HG02943 (cell line): ENCODE results near the gene ARMC7.
A peak's percentile ranks its signal among the peaks of the same experiment; 100 is the strongest.
"Not testable (repeated sequence)": the region's sequence is repeated elsewhere in the genome, so short reads cannot be mapped to it uniquely, and the experiment has no call there.

Source experiments
- ATAC-seq: cut with Tn5 transposase; IDR thresholded peaks from one replicate; pipeline ENCODE4 v1.9.1; 2021; ENCODE audit warnings: mild to moderate bottlenecking, low read depth, moderate library complexity; ENCODE audit not compliant: unreplicated experiment

ARMC7 gene

GRCh38 chr17:75127936-75128335 lies 18.2 kb downstream of the ARMC7 start:
- not testable (repeated sequence) for ATAC-seq

GRCh38 chr17:75128694-75129505 lies 19.1 kb downstream of the ARMC7 start:
- ATAC-seq = no peak

GRCh38 chr17:75129576-75129975 lies 19.8 kb downstream of the ARMC7 start:
- ATAC-seq = no peak

- no peak for ATAC-seq
Observed at GRCh38 chr17:75130059-75130631, 20.4 kb downstream of the ARMC7 start.

- peak; percentile 14 for ATAC-seq
Observed at GRCh38 chr17:75130632-75131277, 21.0 kb downstream of the ARMC7 start.

- ATAC-seq = peak; percentile 66
Observed at GRCh38 chr17:75131278-75132017, 21.7 kb downstream of the ARMC7 start, which contains the start of gene NT5C. TSS of gene NT5C (minus strand) at chr17:75131742. CDS start at chr17:75131707, 35 bp downstream.

- ATAC-seq = not testable (repeated sequence)
Observed at GRCh38 chr17:75132018-75133000, 22.5 kb downstream of the ARMC7 start.

- no peak for ATAC-seq
Observed at GRCh38 chr17:75133001-75133400, 23.2 kb downstream of the ARMC7 start.

- ATAC-seq = not testable (repeated sequence)
Observed at GRCh38 chr17:75133607-75134347, 24.0 kb downstream of the ARMC7 start.

GRCh38 chr17:75135452-75135851 lies 25.7 kb downstream of the ARMC7 start:
- ATAC-seq = no peak

- no peak for ATAC-seq
Observed at GRCh38 chr17:75135946-75136345, 26.2 kb downstream of the ARMC7 start.

GRCh38 chr17:75137762-75138161 lies 28.0 kb downstream of the ARMC7 start:
- not testable (repeated sequence) for ATAC-seq

- no peak for ATAC-seq
Observed at GRCh38 chr17:75138519-75138918, 28.8 kb downstream of the ARMC7 start.

GRCh38 chr17:75142236-75142971 lies 32.6 kb downstream of the ARMC7 start:
- no peak for ATAC-seq

GRCh38 chr17:75144816-75145512 lies 35.2 kb downstream of the ARMC7 start:
- ATAC-seq = no peak

GRCh38 chr17:75146592-75146991 lies 36.8 kb downstream of the ARMC7 start:
- ATAC-seq = no peak

GRCh38 chr17:75147878-75148546 lies 38.2 kb downstream of the ARMC7 start:
- no peak for ATAC-seq
